ENCODE data around the gene ATP5ME. TPM values are rescaled to one million over a fixed set of nuclear protein-coding genes. Genes with fewer than 3 reads are reported as not detected.

Gene ATP5ME
- total RNA-seq, 2 donors from 2014 or later, result 85.1 to 265 TPM

GRCh38 chr4:632926-633325 lies 41.1 kb downstream of the ATP5ME start:
- H3K27me3 ChIP-seq, result no peaks in the 10 kb centered on the region
- no peaks in the 10 kb centered on the region for H3K36me3 ChIP-seq
- no peak for DNase-seq (ENCODE audit: low spot score)
- no peaks in the 10 kb centered on the region for H3K9me3 ChIP-seq
- no peak overlapping the region for H3K27ac ChIP-seq
- TF ChIP-seq, protein P1, sequence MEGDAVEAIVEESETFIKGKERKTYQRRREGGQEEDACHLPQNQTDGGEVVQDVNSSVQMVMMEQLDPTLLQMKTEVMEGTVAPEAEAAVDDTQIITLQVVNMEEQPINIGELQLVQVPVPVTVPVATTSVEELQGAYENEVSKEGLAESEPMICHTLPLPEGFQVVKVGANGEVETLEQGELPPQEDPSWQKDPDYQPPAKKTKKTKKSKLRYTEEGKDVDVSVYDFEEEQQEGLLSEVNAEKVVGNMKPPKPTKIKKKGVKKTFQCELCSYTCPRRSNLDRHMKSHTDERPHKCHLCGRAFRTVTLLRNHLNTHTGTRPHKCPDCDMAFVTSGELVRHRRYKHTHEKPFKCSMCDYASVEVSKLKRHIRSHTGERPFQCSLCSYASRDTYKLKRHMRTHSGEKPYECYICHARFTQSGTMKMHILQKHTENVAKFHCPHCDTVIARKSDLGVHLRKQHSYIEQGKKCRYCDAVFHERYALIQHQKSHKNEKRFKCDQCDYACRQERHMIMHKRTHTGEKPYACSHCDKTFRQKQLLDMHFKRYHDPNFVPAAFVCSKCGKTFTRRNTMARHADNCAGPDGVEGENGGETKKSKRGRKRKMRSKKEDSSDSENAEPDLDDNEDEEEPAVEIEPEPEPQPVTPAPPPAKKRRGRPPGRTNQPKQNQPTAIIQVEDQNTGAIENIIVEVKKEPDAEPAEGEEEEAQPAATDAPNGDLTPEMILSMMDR (IDR thresholded peaks at IDR 0.05), result no peak
- H3K4me3 ChIP-seq, result no peak overlapping the region
- H3K4me1 ChIP-seq, result no peaks in the 10 kb centered on the region

DNA sequence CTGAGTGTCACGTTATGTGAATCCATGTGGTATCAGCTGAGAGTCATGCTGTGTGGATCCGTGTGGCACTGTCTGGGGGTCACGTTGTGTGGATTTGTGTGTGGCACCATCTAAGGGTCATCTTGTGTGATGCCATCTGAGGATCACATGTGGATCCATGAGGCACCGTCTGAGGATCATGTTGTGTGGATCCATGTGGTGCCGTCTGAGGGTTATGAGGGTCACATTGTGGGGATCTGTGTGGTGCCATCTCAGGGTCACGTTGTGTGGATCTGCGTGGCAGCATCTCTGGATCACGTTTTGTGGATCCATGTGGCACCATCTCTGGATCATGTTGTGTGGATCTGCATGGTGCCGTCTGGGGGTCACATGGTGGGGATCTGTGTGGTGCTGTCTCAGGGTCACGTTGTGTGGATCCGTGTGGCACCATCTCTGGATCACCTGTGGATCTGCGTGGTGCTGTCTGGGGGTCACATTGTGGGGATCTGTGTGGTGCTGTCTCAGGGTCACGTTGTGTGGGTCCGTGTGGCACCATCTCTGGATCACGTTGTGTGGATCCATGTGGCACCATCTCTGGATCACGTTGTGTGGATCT lies 41.8 kb downstream of the ATP5ME start:
- DNase-seq (ENCODE audit: low spot score), result no peak
- Histone ChIP-seq H3K9me3 (no peaks in the 10 kb centered on the region), H3K4me1 (no peaks in the 10 kb centered on the region), H3K36me3 (no peaks in the 10 kb centered on the region), H3K4me3 (no peak overlapping the region), H3K27me3 (no peaks in the 10 kb centered on the region), H3K27ac (no peak overlapping the region)
- TF ChIP-seq, protein P1 (IDR thresholded peaks at IDR 0.05), result no peak

GRCh38 chr4:630656-631055 lies 43.4 kb downstream of the ATP5ME start:
- Histone ChIP-seq H3K27me3 (no peaks in the 10 kb centered on the region), H3K4me1 (no peaks in the 10 kb centered on the region), H3K4me3 (no peak overlapping the region), H3K36me3 (no peaks in the 10 kb centered on the region), H3K27ac (no peak overlapping the region), H3K9me3 (no peaks in the 10 kb centered on the region)
- DNase-seq (ENCODE audit: low spot score), result no peak
- TF ChIP-seq, protein P1 (IDR thresholded peaks at IDR 0.05), result no peak

- Histone ChIP-seq H3K36me3 (no peaks in the 10 kb centered on the region), H3K9me3 (no peaks in the 10 kb centered on the region), H3K27ac (no peak overlapping the region), H3K4me3 (no peak overlapping the region), H3K27me3 (no peaks in the 10 kb centered on the region), H3K4me1 (no peaks in the 10 kb centered on the region)
- no peak for DNase-seq (ENCODE audit: low spot score)
- TF ChIP-seq, protein P1 (IDR thresholded peaks at IDR 0.05), result no peak
Measured at GRCh38 chr4:629915-630641, 44.0 kb downstream of the ATP5ME start.

- TF ChIP-seq, protein P1 (IDR thresholded peaks at IDR 0.05), result no peak
- Histone ChIP-seq H3K4me3 (no peak overlapping the region), H3K9me3 (no peaks in the 10 kb centered on the region), H3K27ac (no peak overlapping the region), H3K4me1 (no peaks in the 10 kb centered on the region), H3K36me3 (no peaks in the 10 kb centered on the region), H3K27me3 (no peaks in the 10 kb centered on the region)
- DNase-seq (ENCODE audit: low spot score), result no peak
Measured at GRCh38 chr4:629636-629914, 44.5 kb downstream of the ATP5ME start.
